Amygdala (tissue), 56 donors: Measurements from ENCODE around the gene SYTL5.

ENCODE experiments used
- DNase-seq, 56 donors: peaks; one replicate each; lab custom pipeline; 2025; lab: John Stamatoyannopoulos, UW

Gene SYTL5

GRCh38 chrX:38127961-38128360 is 121.6 kb downstream of the SYTL5 start:
- DNase-seq = no peak

GRCh38 chrX:38129366-38129765 is 123.0 kb downstream of the SYTL5 start:
- DNase-seq = no peak

- no peak for DNase-seq
Observed at GRCh38 chrX:38138157-38138891, 132.0 kb downstream of the SYTL5 start.

- no peak for DNase-seq
Observed at GRCh38 chrX:38138900-38139299, 132.5 kb downstream of the SYTL5 start.

- DNase-seq = no peak
Observed at GRCh38 chrX:38142610-38143009, 136.3 kb downstream of the SYTL5 start.

GRCh38 chrX:38149016-38149415 is 142.7 kb downstream of the SYTL5 start:
- DNase-seq = no peak

GRCh38 chrX:38150993-38151392 is 144.6 kb downstream of the SYTL5 start:
- DNase-seq = no peak

GRCh38 chrX:38151441-38151840 is 145.1 kb downstream of the SYTL5 start:
- DNase-seq = no peak

GRCh38 chrX:38154340-38154739 is 148.0 kb downstream of the SYTL5 start:
- DNase-seq = no peak

GRCh38 chrX:38154818-38155217 is 148.5 kb downstream of the SYTL5 start:
- peak in 1 of 56 donors; percentile 0 for DNase-seq

- DNase-seq = no peak
Observed at GRCh38 chrX:38156838-38157237, 150.5 kb downstream of the SYTL5 start.

GRCh38 chrX:38163193-38163592 is 156.8 kb downstream of the SYTL5 start:
- DNase-seq = no peak

- no peak for DNase-seq
Observed at GRCh38 chrX:38165023-38165422, 158.7 kb downstream of the SYTL5 start.

- DNase-seq = peak in 1 of 56 donors; percentile 2
Observed at GRCh38 chrX:38166478-38167083, 160.2 kb downstream of the SYTL5 start.

GRCh38 chrX:38170556-38170955 is 164.2 kb downstream of the SYTL5 start:
- DNase-seq = no peak

GRCh38 chrX:38172596-38172995 is 166.2 kb downstream of the SYTL5 start:
- DNase-seq = no peak

GRCh38 chrX:38175139-38175538 is 168.8 kb downstream of the SYTL5 start:
- DNase-seq = peak in 9 of 56 donors; percentile 0 to 11 (median 4)

GRCh38 chrX:38178396-38178795 is 172.0 kb downstream of the SYTL5 start:
- DNase-seq = no peak
